K562 (cell line): ENCODE measurements around the gene MEX3A. TPM values are rescaled to one million over a fixed set of nuclear protein-coding genes. Genes with fewer than 3 reads are reported as not detected.

Experiments
- ATAC-seq: fragments of 200-7000 bp; cut with Tn5 transposase; 3 replicates; pipeline ENCODE4 v1.9.1; 2020; ENCODE audit warnings: moderate library complexity
- BruUV-seq: library from RNA; stranded (reverse); fragments of 400-500 nt; replicated peaks from 2 replicates; lab custom pipeline; 2021; lab: Mats Ljungman, UMichigan
- CTCF ChIA-PET: fragments of 300-600 bp; formaldehyde crosslinking; extraction: SDS; loops from one replicate; lab custom pipeline; 2021; ENCODE audit warnings: low intra/inter-chr PET ratio; lab: Yijun Ruan, JAX
- POLR2A ChIA-PET: fragments of 300-600, 350-650 bp; sonication (Branson Sonifier 250); formaldehyde crosslinking; extraction: SDS; loops from one replicate; lab custom pipeline; 2021; ENCODE audit warnings: antibody characterized with exemption, inconsistent platforms; lab: Yijun Ruan, JAX
- DNase-seq, 4 experiments: peaks; one replicate each; pipeline versions ENCODE4 v3.0.0 to v3.0.0-alpha.2; 2011 to 2018; ENCODE audit warnings: low spot score in 3 of 4, mixed read lengths in 3 of 4; ENCODE audit errors: extremely low read depth in 1 of 4
- FAIRE-seq: peaks from 2 replicates; lab custom pipeline; 2011; peaks lifted over from hg19 to GRCh38; lab: Jason Lieb, UNC
- H2AFZ ChIP-seq: 2 replicates; pipeline ENCODE4 v1.6.0; 2011; ENCODE audit warnings: low read depth, low read length, control low read depth, inconsistent platforms
- H3K27ac ChIP-seq: fragments of 200-600 bp; 3 replicates; pipeline ENCODE4 v1.8.0; 2011; ENCODE audit warnings: low read depth, mild to moderate bottlenecking, control low read depth, inconsistent platforms, low read length, moderate library complexity, mixed read lengths; ENCODE audit errors: extremely low read depth
- H3K27me3 ChIP-seq, 2 experiments: fragments of 300-600 bp in 1 of 2; 2 replicates in 1 of 2; 3 replicates in 1 of 2; pipeline versions ENCODE4 v1.6.0 to v1.8.0; 2011; ENCODE audit warnings: inconsistent platforms in 2 of 2, low read length in 2 of 2, mild to moderate bottlenecking in 1 of 2, mixed read lengths in 1 of 2, moderate library complexity in 1 of 2; ENCODE audit not compliant: control insufficient read depth in 2 of 2, insufficient read depth in 2 of 2
- H3K36me3 ChIP-seq: fragments of 300-600 bp; 3 replicates; pipeline ENCODE4 v1.8.0; 2011; ENCODE audit warnings: mild to moderate bottlenecking, low read length, inconsistent platforms; ENCODE audit not compliant: control insufficient read depth, insufficient read depth
- H3K4me1 ChIP-seq, 2 experiments: fragments of 200-600 bp in 1 of 2; replicated peaks in 1 of 2; 2 replicates in 1 of 2; 3 replicates in 1 of 2; pipeline versions ENCODE4 v1.5.1 to v1.8.0; 2011; ENCODE audit warnings: inconsistent platforms in 2 of 2, low read length in 2 of 2, mild to moderate bottlenecking in 1 of 2, mixed read lengths in 1 of 2, moderate library complexity in 1 of 2; ENCODE audit not compliant: control insufficient read depth in 2 of 2, insufficient read depth in 2 of 2
- H3K4me2 ChIP-seq: 2 replicates; pipeline ENCODE4 v1.6.1; 2011; ENCODE audit warnings: low read length, control low read depth, inconsistent platforms, mixed read lengths; ENCODE audit not compliant: insufficient read depth
- H3K4me3 ChIP-seq: fragments of 200-600 bp; sonication (generic), shearing (Covaris generic); 2 replicates; pipeline ENCODE4 v1.5.1; 2016; ENCODE audit warnings: control low read depth, inconsistent platforms
- H3K79me2 ChIP-seq: fragments of 200-600 bp; 3 replicates; pipeline ENCODE4 v1.8.0; 2011; ENCODE audit warnings: low read length, inconsistent platforms; ENCODE audit not compliant: control insufficient read depth, insufficient read depth
- H3K9ac ChIP-seq, 2 experiments: 2 replicates each; pipeline versions ENCODE4 v1.6.0 to v1.6.1; 2011; ENCODE audit warnings: low read depth in 2 of 2, low read length in 2 of 2, control low read depth in 1 of 2, inconsistent platforms in 1 of 2, mild to moderate bottlenecking in 1 of 2, mixed read lengths in 1 of 2; ENCODE audit not compliant: insufficient read depth in 1 of 2
- H3K9me1 ChIP-seq: one replicate; pipeline ENCODE4 v1.6.0; 2011; ENCODE audit warnings: inconsistent platforms, mild to moderate bottlenecking, low read length, moderate library complexity; ENCODE audit not compliant: control insufficient read depth, insufficient read depth
- H3K9me3 ChIP-seq: replicated peaks from 2 replicates; pipeline ENCODE4 v1.5.1; 2011; ENCODE audit warnings: low read depth, low read length, inconsistent platforms; ENCODE audit not compliant: control insufficient read depth, insufficient read depth
- H4K20me1 ChIP-seq: replicated peaks from 2 replicates; pipeline ENCODE4 v1.6.1; 2011; ENCODE audit warnings: low read length, inconsistent platforms, mixed read lengths; ENCODE audit not compliant: control insufficient read depth, insufficient read depth
- GABPA ChIP-seq: fragments of 200-800 bp; sonication (Bioruptor generic); conservative IDR thresholded peaks from 2 replicates; pipeline ENCODE4 v1.6.1; 2016; ENCODE audit warnings: low read depth, missing genetic modification characterization, missing compliant biosample characterization
- IRF1 ChIP-seq: sonication (generic); formaldehyde crosslinking; IDR thresholded peaks from 2 replicates; pipeline ENCODE4 v1.8.0; 2022; ENCODE audit warnings: missing genetic modification reagents, mild to moderate bottlenecking, borderline replicate concordance
- KLF6 ChIP-seq: fragments of 250-450 bp; sonication (Bioruptor Pico); IDR thresholded peaks from 2 replicates; pipeline ENCODE4 v1.4.0; 2020; ENCODE audit warnings: mild to moderate bottlenecking, moderate library complexity, borderline replicate concordance
- MED1 ChIP-seq: sonication (generic); formaldehyde crosslinking; IDR thresholded peaks from 2 replicates; pipeline ENCODE4 v1.8.1; 2023; ENCODE audit warnings: missing genetic modification reagents, borderline replicate concordance
- RBM14 ChIP-seq: fragments of 200-400 bp; formaldehyde crosslinking; IDR thresholded peaks from 2 replicates; pipeline ENCODE4 v1.6.1; 2018; ENCODE audit warnings: low read depth, mild to moderate bottlenecking, low read length, moderate library complexity, borderline replicate concordance; ENCODE audit not compliant: insufficient read depth
- RNF219 ChIP-seq: fragments of 250-450 bp; sonication (Bioruptor Pico); IDR thresholded peaks from 2 replicates; pipeline ENCODE4 v1.5.0; 2022; ENCODE audit warnings: mild to moderate bottlenecking
- TEAD4 ChIP-seq, 2 experiments: sonication (generic) in 1 of 2; formaldehyde crosslinking in 1 of 2; IDR thresholded peaks; 2 replicates each; pipeline versions ENCODE4 v1.6.1 to v1.8.0; 2012 to 2022; ENCODE audit warnings: borderline replicate concordance in 1 of 2, inconsistent platforms in 1 of 2, low read length in 1 of 2, mild to moderate bottlenecking in 1 of 2, missing genetic modification reagents in 1 of 2
- ZNF408 ChIP-seq: fragments of 250-450 bp; sonication (Bioruptor Pico); IDR thresholded peaks from 2 replicates; pipeline ENCODE4 v1.4.0; 2020; ENCODE audit warnings: low read depth, mild to moderate bottlenecking, moderate library complexity
- ZNF511 ChIP-seq: sonication (generic); formaldehyde crosslinking; IDR thresholded peaks from 2 replicates; pipeline ENCODE4 v1.8.0; 2022; ENCODE audit warnings: mild to moderate bottlenecking, missing genetic modification reagents
- WGBS: fragments of 100-300 bp; shearing (Covaris generic); methylation state at CpG from one replicate; pipeline ENCODE4 v1.1.6; 2016; ENCODE audit warnings: low coverage, mixed read lengths; ENCODE audit not compliant: insufficient coverage; ENCODE audit errors: missing lambda C conversion rate; 5-methylcytosine and 5-hydroxymethylcytosine counted together
- in situ Hi-C: fragments of 300-500 bp; cut with MboI; formaldehyde crosslinking; loops from 4 replicates; pipeline ENCODE4 v1.15.0; 2018; ENCODE audit warnings: inconsistent platforms, mixed read lengths
- intact Hi-C: fragments of 100-400 bp; cut with micrococcal nuclease; formaldehyde crosslinking; loops from 2 replicates; pipeline ENCODE4 v1.14.2; 2022
- polyA plus RNA-seq, 8 experiments: library from polyadenylated mRNA; depleted of rRNA in 4 of 8; stranded (reverse) in 5 of 8; unstranded in 3 of 8; fragments of >200 nt; fragmentation: Nextera tagmentation in 2 of 8; fragmentation: Illumina TruSeq in 1 of 8; extraction: Ambion mirVana in 2 of 8; extraction: Trizol in 1 of 8; gene quantifications; 2 replicates each; pipeline versions ENCODE4 v1.2.1 to v1.2.3, GENCODE V29; 2011 to 2014; ENCODE audit warnings: inconsistent platforms in 1 of 8, missing spikeins in 1 of 8
- total RNA-seq, 7 experiments: library from RNA; depleted of rRNA in 6 of 7; stranded (reverse); fragments of >200 nt in 6 of 7; fragmentation: Illumina TruSeq in 2 of 7; extraction: Trizol in 2 of 7; gene quantifications; 2 replicates each; pipeline versions ENCODE4 v1.2.1 to v1.2.3, GENCODE V29; 2011 to 2021; ENCODE audit warnings: low replicate concordance in 1 of 7
- TF ChIP-seq, protein P1 (sequence below): sonication (generic); formaldehyde crosslinking; IDR thresholded peaks from 2 replicates; pipeline ENCODE4 v1.8.0; 2022; ENCODE audit warnings: mild to moderate bottlenecking, missing genetic modification reagents, borderline replicate concordance
- TF ChIP-seq, protein P2 (sequence below): sonication (generic); formaldehyde crosslinking; IDR thresholded peaks from 2 replicates; pipeline ENCODE4 v1.8.1; 2023; ENCODE audit warnings: mild to moderate bottlenecking, missing genetic modification reagents, moderate library complexity
- TF ChIP-seq, protein P3 (sequence below): sonication (generic); formaldehyde crosslinking; IDR thresholded peaks from 2 replicates; pipeline ENCODE4 v1.9.0; 2022; ENCODE audit warnings: mild to moderate bottlenecking, missing genetic modification reagents

MEX3A gene
- total and polyA plus RNA-seq, 9 of the 15 experiments (the other 6 are each of a cell fraction or from before 2014, with no cell fraction given) = 0.36 to 13.7 (median 5.2) TPM

GRCh38 chr1:156033011-156033410 is 49.3 kb downstream of the MEX3A start:
- Histone ChIP-seq H3K4me3 (no peak overlapping the region), H3K4me2 (no peak overlapping the region), H3K4me1 (no peaks in the 10 kb centered on the region; a peak in 1 of 5 replicates), H3K27ac (no peak overlapping the region), H3K9me1 (no peaks in the 10 kb centered on the region), H3K9me3 (no peaks in the 10 kb centered on the region), H2AFZ (no peak overlapping the region), H3K79me2 (no peaks in the 10 kb centered on the region), H3K9ac (no peak overlapping the region), H3K27me3 (no peaks in the 10 kb centered on the region), H3K36me3 (peaks cover 20% of the 10 kb centered on the region; the same call in 1 of the 3 replicates), H4K20me1 (no peaks in the 10 kb centered on the region)
- intact Hi-C loops (no loop called here), in situ Hi-C loops (no loop called here)
- POLR2A ChIA-PET = interaction anchor here (1.7 to 1.8 kb wide), 2 partner anchors 9 to 12 kb away, joined by 4 to 6 read pairs; partner anchors contain the start of gene SSR2
- CTCF ChIA-PET = no interaction called here
- no peak for FAIRE-seq
- BruUV-seq = no TSS peak
- peak; percentile 55 for ATAC-seq
- 51% methylated on average over 6 of the region's 6 CpGs for WGBS
- no peak for DNase-seq
- TF ChIP-seq IRF1 (CRISPR knock-in tag) (no peak), TEAD4 (IDR thresholded peaks at IDR 0.05; ENCODE audit: low read length) (no peak), TEAD4 (CRISPR knock-in tag; IDR thresholded peaks at IDR 0.05; ENCODE audit: borderline replicate concordance) (no peak), GABPA (tag) (no peak), RNF219 (no peak), RBM14 (no peak), ZNF408 (no peak), KLF6 (CRISPR knock-in tag) (no peak), MED1 (no peak), ZNF511 (CRISPR knock-in tag) (no peak)
- TF ChIP-seq, protein P1, sequence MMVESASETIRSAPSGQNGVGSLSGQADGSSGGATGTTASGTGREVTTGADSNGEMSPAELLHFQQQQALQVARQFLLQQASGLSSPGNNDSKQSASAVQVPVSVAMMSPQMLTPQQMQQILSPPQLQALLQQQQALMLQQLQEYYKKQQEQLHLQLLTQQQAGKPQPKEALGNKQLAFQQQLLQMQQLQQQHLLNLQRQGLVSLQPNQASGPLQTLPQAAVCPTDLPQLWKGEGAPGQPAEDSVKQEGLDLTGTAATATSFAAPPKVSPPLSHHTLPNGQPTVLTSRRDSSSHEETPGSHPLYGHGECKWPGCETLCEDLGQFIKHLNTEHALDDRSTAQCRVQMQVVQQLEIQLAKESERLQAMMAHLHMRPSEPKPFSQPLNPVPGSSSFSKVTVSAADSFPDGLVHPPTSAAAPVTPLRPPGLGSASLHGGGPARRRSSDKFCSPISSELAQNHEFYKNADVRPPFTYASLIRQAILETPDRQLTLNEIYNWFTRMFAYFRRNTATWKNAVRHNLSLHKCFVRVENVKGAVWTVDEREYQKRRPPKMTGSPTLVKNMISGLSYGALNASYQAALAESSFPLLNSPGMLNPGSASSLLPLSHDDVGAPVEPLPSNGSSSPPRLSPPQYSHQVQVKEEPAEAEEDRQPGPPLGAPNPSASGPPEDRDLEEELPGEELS (CRISPR knock-in tag) = no peak
- TF ChIP-seq, protein P2, sequence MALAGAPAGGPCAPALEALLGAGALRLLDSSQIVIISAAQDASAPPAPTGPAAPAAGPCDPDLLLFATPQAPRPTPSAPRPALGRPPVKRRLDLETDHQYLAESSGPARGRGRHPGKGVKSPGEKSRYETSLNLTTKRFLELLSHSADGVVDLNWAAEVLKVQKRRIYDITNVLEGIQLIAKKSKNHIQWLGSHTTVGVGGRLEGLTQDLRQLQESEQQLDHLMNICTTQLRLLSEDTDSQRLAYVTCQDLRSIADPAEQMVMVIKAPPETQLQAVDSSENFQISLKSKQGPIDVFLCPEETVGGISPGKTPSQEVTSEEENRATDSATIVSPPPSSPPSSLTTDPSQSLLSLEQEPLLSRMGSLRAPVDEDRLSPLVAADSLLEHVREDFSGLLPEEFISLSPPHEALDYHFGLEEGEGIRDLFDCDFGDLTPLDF (CRISPR knock-in tag) = no peak
- TF ChIP-seq, protein P3, sequence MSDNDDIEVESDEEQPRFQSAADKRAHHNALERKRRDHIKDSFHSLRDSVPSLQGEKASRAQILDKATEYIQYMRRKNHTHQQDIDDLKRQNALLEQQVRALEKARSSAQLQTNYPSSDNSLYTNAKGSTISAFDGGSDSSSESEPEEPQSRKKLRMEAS (CRISPR knock-in tag) = no peak
